ENCODE results near the gene RRAGC. TPM values are rescaled to one million over a fixed set of nuclear protein-coding genes. Genes with fewer than 3 reads are reported as not detected.
A peak's percentile ranks its signal among the peaks of the same experiment; 100 is the strongest.

RRAGC gene
- total and polyA plus RNA-seq, 9 of the 15 experiments (the other 6 are each of a cell fraction or from before 2014, with no cell fraction given), result 3.9 to 16.9 (median 10.9) TPM

DNA sequence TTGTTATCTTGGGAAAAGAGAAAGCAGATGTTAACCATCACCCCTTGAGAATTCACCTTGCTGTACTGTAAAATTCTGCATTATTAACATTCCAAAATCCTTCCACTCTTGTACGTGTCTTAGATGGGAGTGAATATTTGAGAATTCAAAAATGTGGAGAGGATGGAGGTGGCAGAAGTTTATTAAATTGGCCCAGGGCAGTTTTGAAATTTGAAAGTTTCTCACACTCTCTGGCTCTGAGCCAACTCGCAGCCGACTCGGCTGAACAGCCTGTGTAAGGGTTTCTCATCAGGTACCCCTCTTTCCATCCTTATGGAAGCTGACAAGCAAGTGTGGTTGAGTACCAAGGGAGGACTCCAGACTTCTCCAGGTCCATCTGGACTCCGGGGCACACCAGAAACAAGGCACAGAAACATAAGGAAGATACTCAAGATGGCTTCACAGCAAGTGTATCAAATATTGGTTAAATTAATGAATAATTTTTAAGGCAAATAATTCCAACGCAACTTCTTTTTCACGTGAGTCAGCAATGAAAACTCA, 45.1 kb downstream of the RRAGC start (continued):
- TF ChIP-seq, protein P1, sequence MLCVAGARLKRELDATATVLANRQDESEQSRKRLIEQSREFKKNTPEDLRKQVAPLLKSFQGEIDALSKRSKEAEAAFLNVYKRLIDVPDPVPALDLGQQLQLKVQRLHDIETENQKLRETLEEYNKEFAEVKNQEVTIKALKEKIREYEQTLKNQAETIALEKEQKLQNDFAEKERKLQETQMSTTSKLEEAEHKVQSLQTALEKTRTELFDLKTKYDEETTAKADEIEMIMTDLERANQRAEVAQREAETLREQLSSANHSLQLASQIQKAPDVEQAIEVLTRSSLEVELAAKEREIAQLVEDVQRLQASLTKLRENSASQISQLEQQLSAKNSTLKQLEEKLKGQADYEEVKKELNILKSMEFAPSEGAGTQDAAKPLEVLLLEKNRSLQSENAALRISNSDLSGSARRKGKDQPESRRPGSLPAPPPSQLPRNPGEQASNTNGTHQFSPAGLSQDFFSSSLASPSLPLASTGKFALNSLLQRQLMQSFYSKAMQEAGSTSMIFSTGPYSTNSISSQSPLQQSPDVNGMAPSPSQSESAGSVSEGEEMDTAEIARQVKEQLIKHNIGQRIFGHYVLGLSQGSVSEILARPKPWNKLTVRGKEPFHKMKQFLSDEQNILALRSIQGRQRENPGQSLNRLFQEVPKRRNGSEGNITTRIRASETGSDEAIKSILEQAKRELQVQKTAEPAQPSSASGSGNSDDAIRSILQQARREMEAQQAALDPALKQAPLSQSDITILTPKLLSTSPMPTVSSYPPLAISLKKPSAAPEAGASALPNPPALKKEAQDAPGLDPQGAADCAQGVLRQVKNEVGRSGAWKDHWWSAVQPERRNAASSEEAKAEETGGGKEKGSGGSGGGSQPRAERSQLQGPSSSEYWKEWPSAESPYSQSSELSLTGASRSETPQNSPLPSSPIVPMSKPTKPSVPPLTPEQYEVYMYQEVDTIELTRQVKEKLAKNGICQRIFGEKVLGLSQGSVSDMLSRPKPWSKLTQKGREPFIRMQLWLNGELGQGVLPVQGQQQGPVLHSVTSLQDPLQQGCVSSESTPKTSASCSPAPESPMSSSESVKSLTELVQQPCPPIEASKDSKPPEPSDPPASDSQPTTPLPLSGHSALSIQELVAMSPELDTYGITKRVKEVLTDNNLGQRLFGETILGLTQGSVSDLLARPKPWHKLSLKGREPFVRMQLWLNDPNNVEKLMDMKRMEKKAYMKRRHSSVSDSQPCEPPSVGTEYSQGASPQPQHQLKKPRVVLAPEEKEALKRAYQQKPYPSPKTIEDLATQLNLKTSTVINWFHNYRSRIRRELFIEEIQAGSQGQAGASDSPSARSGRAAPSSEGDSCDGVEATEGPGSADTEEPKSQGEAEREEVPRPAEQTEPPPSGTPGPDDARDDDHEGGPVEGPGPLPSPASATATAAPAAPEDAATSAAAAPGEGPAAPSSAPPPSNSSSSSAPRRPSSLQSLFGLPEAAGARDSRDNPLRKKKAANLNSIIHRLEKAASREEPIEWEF (CRISPR knock-in tag; IDR thresholded peaks at IDR 0.05), result no peak
- TF ChIP-seq ZNF764 (CRISPR knock-in tag; IDR thresholded peaks at IDR 0.05; ENCODE audit: low read depth) (no peak), TRIM24 (IDR thresholded peaks at IDR 0.05) (peak; percentile 57 to 68; a peak in 3 of 4 replicates), NFE2 (IDR thresholded peaks at IDR 0.05; ENCODE audit: low read depth) (peak; percentile 37; the same call in 1 of the 2 replicates), NFIX (CRISPR knock-in tag; IDR thresholded peaks at IDR 0.05; ENCODE audit: low read depth) (peak; percentile 71), CBX3 (IDR thresholded peaks at IDR 0.05; ENCODE audit: borderline replicate concordance in 1 of 2, low read length in 2 of 2) (peak in 1 of 2 experiments; percentile 84; a peak in 2 of 3 replicates), KDM2B (CRISPR knock-in tag; IDR thresholded peaks at IDR 0.05) (no peak), DACH1 (IDR thresholded peaks at IDR 0.05; ENCODE audit: partially characterized antibody) (no peak), MAFG (tag; conservative IDR thresholded peaks at IDR 0.05) (peak; percentile 76; the same call in 1 of the 2 replicates)
- TF ChIP-seq, protein P2, sequence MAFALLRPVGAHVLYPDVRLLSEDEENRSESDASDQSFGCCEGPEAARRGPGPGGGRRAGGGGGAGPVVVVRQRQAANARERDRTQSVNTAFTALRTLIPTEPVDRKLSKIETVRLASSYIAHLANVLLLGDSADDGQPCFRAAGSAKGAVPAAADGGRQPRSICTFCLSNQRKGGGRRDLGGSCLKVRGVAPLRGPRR (CRISPR knock-in tag; IDR thresholded peaks at IDR 0.05), result no peak
- TF ChIP-seq, protein P3, sequence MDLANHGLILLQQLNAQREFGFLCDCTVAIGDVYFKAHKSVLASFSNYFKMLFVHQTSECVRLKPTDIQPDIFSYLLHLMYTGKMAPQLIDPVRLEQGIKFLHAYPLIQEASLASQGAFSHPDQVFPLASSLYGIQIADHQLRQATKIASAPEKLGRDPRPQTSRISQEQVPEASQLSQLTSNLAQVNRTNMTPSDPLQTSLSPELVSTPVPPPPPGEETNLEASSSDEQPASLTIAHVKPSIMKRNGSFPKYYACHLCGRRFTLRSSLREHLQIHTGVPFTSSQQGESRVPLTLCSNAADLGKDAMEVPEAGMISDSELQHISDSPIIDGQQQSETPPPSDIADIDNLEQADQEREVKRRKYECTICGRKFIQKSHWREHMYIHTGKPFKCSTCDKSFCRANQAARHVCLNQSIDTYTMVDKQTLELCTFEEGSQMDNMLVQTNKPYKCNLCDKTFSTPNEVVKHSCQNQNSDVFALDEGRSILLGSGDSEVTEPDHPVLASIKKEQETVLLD (IDR thresholded peaks at IDR 0.05), result no peak
